ENCODE measurements around the gene CAPN1. TPM values are rescaled to one million over a fixed set of nuclear protein-coding genes. Genes with fewer than 3 reads are reported as not detected.
"Not testable (repeated sequence)": the region's sequence is repeated elsewhere in the genome, so short reads cannot be mapped to it uniquely, and the experiment has no call there.

The CAPN1 gene
- total and polyA plus RNA-seq, 10 donors, result 61.6 to 203 (median 145) TPM

- H3K4me3 ChIP-seq, result no peak within 1 kb of the TSS
- WGBS, 5 donors, result 89 to 96% (median 95%) methylated on average over 8 to 21 of the region's 21 CpGs
- no peaks in the 10 kb centered on the region for H3K36me3 ChIP-seq
- intact Hi-C loops (cut with DNase I; ENCODE audit: low total_unique reads), result no loop called here
- H3K27me3 ChIP-seq (replicated peaks in 1 of 7), result no peaks in the 10 kb centered on the region
- no peaks in the 10 kb centered on the region for H3K9me3 ChIP-seq
- H3K27ac ChIP-seq, result peak within 1 kb of the TSS in 7 of 8 donors; percentile 10 to 53 (median 43)
- H3K4me1 ChIP-seq, result peaks cover 0 to 16% (median 6%) of the 10 kb centered on the region in 6 donors
- no peak for TF ChIP-seq POLR2AphosphoS5 (IDR thresholded peaks at IDR 0.05)
- no peak for TF ChIP-seq CTCF (IDR thresholded peaks at IDR 0.05 in 8 of 11, conservative IDR thresholded peaks at IDR 0.05 in 3 of 11)
- TF ChIP-seq POLR2A (IDR thresholded peaks at IDR 0.05), result no peak
- DNase-seq, result peak; percentile 56
Measured at GRCh38 chr11:65170058-65170534, 11.6 kb upstream of the CAPN1 start, which contains the start of gene SPDYC. SPDYC (plus strand) TSS chr11:65170233; CDS start chr11:65171358, 1,125 bp downstream.

GRCh38 chr11:65172600-65172999, 9.1 kb upstream of the CAPN1 start:
- no peak for TF ChIP-seq POLR2AphosphoS5 (IDR thresholded peaks at IDR 0.05)
- no peak for TF ChIP-seq CTCF (IDR thresholded peaks at IDR 0.05 in 8 of 11, conservative IDR thresholded peaks at IDR 0.05 in 3 of 11)
- H3K27ac ChIP-seq, result no peak overlapping the region
- intact Hi-C loops (cut with DNase I; ENCODE audit: low total_unique reads), result no loop called here

GRCh38 chr11:65174571-65175010, 7.1 kb upstream of the CAPN1 start:
- DNase-seq; intact Hi-C loops (cut with DNase I; ENCODE audit: low total_unique reads); H3K9me3 ChIP-seq; H3K36me3 ChIP-seq; H3K27ac ChIP-seq; H3K4me3 ChIP-seq; H3K27me3 ChIP-seq (replicated peaks in 1 of 7): not testable (repeated sequence)
- H3K4me1 ChIP-seq, result peaks cover 0 to 15% (median 0%) of the 10 kb centered on the region in 6 donors
- WGBS, 5 donors, result 61 to 75% (median 68%) methylated on average over 2 of the region's 2 CpGs

More at GRCh38 chr11:65172600-65172999, 9.1 kb upstream of the CAPN1 start:
- Histone ChIP-seq H3K4me1 (peaks cover 0 to 16% (median 6%) of the 10 kb centered on the region in 6 donors), H3K27me3 (replicated peaks in 1 of 7) (no peaks in the 10 kb centered on the region), H3K9me3 (no peaks in the 10 kb centered on the region), H3K4me3 (no peak overlapping the region), H3K36me3 (no peaks in the 10 kb centered on the region)
- DNase-seq, result peak; percentile 41
- WGBS, 5 donors, result 85 to 96% (median 89%) methylated on average over 9 to 10 of the region's 10 CpGs

GRCh38 chr11:65180877-65181568, 705 bp upstream of the CAPN1 start:
- intact Hi-C loops (cut with DNase I; ENCODE audit: low total_unique reads), result loop anchor here (5.0 kb wide), 1 partner anchor 64 kb away; the partner anchor contains the start of gene ZNHIT2
- WGBS, 5 donors, result 0 to 5% (median 1%) methylated on average over 4 to 60 of the region's 60 CpGs
- TF ChIP-seq CTCF (IDR thresholded peaks at IDR 0.05 in 8 of 11, conservative IDR thresholded peaks at IDR 0.05 in 3 of 11) (peak; percentile 39 to 79 (median 64)), POLR2AphosphoS5 (IDR thresholded peaks at IDR 0.05) (peak; percentile 30 to 76 (median 57)), POLR2A (IDR thresholded peaks at IDR 0.05) (no peak)
- peaks cover 0 to 31% (median 6%) of the 10 kb centered on the region in 6 donors for H3K36me3 ChIP-seq
- no peaks in the 10 kb centered on the region for H3K27me3 ChIP-seq (replicated peaks in 1 of 7)
- H3K27ac ChIP-seq, result peak overlapping the region; percentile 73 to 96 (median 89)
- peak; percentile 91 for DNase-seq
- no peaks in the 10 kb centered on the region for H3K9me3 ChIP-seq
- H3K4me1 ChIP-seq, result peaks cover 21 to 63% (median 36%) of the 10 kb centered on the region in 6 donors
- H3K4me3 ChIP-seq, result peak overlapping the region; percentile 57 to 98 (median 92)
